Mucosa of descending colon (tissue), 3 donors: ENCODE data around the gene SCAF8. TPM values are rescaled to one million over a fixed set of nuclear protein-coding genes. Genes with fewer than 3 reads are reported as not detected.

Source experiments
- ATAC-seq: fragments of 200-7000 bp; cut with Tn5 transposase; one replicate; pipeline ENCODE4 v1.9.1; 2020; ENCODE audit warnings: mild to moderate bottlenecking, moderate library complexity
- DNase-seq, 3 donors: peaks; one replicate each; pipeline ENCODE4 v3.0.0-alpha.2; 2020
- H3K36me3 ChIP-seq: fragments of 200-600 bp; one replicate; pipeline ENCODE4 v1.8.0; 2021; ENCODE audit warnings: low read depth, mild to moderate bottlenecking
- H3K4me1 ChIP-seq: fragments of 200-600 bp; one replicate; pipeline ENCODE4 v1.8.0; 2021; ENCODE audit warnings: low read depth, mild to moderate bottlenecking
- H3K4me3 ChIP-seq: fragments of 200-600 bp; one replicate; pipeline ENCODE4 v1.8.0; 2021; ENCODE audit warnings: mild to moderate bottlenecking
- H3K9me3 ChIP-seq: fragments of 200-600 bp; one replicate; pipeline ENCODE4 v1.8.0; 2021; ENCODE audit warnings: mild to moderate bottlenecking
- intact Hi-C, 2 donors: fragments of 100-400 bp; cut with DNase I in 1 of 2; cut with micrococcal nuclease in 1 of 2; formaldehyde crosslinking; loops; one replicate each; pipeline versions ENCODE4 v1.11.0 to v1.11.1; 2022; cut with DNase I, micrococcal nuclease
- total RNA-seq, 3 donors: library from RNA; stranded (reverse); fragmentation: NEBNext Ultra II Directional in 2 of 3; extraction: Animal tissue kit (Norgen Biotek cat#: 25700) in 2 of 3; gene quantifications; one replicate each; pipeline versions ENCODE4 v1.2.1 to v1.2.4, GENCODE V29; 2021 to 2023
- TF ChIP-seq, protein P1 (sequence below): fragments of 200-600 bp; IDR thresholded peaks from one replicate; pipeline ENCODE4 v1.8.0; 2022; ENCODE audit warnings: antibody characterized with exemption, mild to moderate bottlenecking
- donor health status: DM: no; HTN: no; CAD: no; lungs with moderate emphysema.
- donor health status: DM: no; HTN: no; CAD: no.
- donor health status: DM: no; HTN: yes; CAD: no.

SCAF8 gene
- total RNA-seq, 3 donors from 2014 or later = 36.4 to 48.6 (median 45.0) TPM

- TF ChIP-seq, protein P1, sequence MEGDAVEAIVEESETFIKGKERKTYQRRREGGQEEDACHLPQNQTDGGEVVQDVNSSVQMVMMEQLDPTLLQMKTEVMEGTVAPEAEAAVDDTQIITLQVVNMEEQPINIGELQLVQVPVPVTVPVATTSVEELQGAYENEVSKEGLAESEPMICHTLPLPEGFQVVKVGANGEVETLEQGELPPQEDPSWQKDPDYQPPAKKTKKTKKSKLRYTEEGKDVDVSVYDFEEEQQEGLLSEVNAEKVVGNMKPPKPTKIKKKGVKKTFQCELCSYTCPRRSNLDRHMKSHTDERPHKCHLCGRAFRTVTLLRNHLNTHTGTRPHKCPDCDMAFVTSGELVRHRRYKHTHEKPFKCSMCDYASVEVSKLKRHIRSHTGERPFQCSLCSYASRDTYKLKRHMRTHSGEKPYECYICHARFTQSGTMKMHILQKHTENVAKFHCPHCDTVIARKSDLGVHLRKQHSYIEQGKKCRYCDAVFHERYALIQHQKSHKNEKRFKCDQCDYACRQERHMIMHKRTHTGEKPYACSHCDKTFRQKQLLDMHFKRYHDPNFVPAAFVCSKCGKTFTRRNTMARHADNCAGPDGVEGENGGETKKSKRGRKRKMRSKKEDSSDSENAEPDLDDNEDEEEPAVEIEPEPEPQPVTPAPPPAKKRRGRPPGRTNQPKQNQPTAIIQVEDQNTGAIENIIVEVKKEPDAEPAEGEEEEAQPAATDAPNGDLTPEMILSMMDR = no peak
- ATAC-seq (no peak), DNase-seq (no peak)
- no peaks in the 10 kb centered on the region for H3K9me3 ChIP-seq
- H3K4me3 ChIP-seq = no peak overlapping the region
- no peaks in the 10 kb centered on the region for H3K4me1 ChIP-seq
- no peaks in the 10 kb centered on the region for H3K36me3 ChIP-seq
- intact Hi-C loops = no loop called here
Measured at GRCh38 chr6:154835307-154835706, 102.1 kb downstream of the SCAF8 start.

DNA sequence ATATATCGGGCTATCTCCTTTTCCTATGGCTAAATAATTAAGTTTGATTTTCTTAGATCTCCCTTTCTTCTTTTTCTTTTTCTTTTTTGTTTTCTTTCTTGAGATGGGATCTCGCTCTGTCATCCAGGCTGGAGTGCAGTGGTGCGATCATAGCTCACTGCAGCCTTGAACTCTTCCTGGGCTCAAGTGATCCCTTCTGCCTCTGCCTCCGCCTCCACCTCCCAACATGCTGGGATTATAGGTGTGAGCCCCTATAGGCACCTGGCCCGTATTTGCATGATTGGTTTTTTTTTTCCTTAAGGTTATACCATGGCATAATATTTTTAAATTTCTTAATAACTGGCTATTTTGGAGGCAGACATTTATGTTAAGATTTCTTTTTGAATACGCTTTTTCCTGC lies 106.3 kb downstream of the SCAF8 start:
- ATAC-seq (no peak), DNase-seq (no peak)
- no peaks in the 10 kb centered on the region for H3K4me1 ChIP-seq
- intact Hi-C loops = no loop called here
- TF ChIP-seq, protein P1 = no peak
- no peak overlapping the region for H3K4me3 ChIP-seq
- no peaks in the 10 kb centered on the region for H3K9me3 ChIP-seq
- H3K36me3 ChIP-seq = no peaks in the 10 kb centered on the region

DNA sequence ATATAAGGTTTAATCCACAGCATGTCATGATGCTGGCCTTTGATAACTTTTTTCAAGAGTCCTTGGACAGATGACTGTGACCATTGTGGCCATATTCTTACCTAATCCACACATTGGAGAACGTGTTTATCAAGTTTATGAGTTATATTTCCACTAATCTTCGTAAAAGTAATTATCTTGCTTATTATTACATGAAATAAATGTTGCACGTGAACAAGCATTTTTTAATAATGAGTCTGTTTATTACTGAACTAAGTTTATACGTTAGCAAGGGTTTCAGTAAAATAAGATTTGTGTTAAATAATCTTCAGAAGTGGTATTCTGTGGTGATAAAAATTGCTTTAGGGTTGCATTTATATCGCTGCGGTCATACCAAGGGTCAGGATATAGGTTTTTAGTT lies 107.1 kb downstream of the SCAF8 start:
- Histone ChIP-seq H3K36me3 (no peaks in the 10 kb centered on the region), H3K4me3 (no peak overlapping the region), H3K9me3 (no peaks in the 10 kb centered on the region), H3K4me1 (no peaks in the 10 kb centered on the region)
- ATAC-seq = no peak
- TF ChIP-seq, protein P1 = no peak
- DNase-seq = no peak
- intact Hi-C loops = no loop called here

DNA sequence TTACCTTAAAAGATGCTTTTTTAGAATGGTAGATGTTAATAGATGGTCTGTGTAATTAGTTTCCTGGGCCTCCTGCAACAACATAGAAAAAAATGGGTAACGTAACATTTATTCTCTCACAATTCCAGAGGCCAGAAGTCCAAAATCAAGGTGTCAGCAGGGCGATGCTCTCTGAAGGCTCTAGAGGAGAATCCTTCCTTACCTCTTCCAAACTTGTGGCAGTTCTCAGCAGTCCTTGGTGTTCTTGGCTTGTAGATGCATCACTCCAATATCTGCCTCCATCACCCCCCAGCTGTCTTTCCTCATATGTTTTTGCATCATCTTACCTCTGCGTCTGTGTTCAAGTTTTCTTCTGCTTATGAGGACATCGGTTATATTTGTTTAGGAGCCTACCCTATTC lies 107.9 kb downstream of the SCAF8 start:
- Histone ChIP-seq H3K4me3 (no peak overlapping the region), H3K9me3 (no peaks in the 10 kb centered on the region), H3K36me3 (no peaks in the 10 kb centered on the region), H3K4me1 (no peaks in the 10 kb centered on the region)
- TF ChIP-seq, protein P1 = no peak
- no peak for ATAC-seq
- DNase-seq = no peak
- intact Hi-C loops = no loop called here

DNA sequence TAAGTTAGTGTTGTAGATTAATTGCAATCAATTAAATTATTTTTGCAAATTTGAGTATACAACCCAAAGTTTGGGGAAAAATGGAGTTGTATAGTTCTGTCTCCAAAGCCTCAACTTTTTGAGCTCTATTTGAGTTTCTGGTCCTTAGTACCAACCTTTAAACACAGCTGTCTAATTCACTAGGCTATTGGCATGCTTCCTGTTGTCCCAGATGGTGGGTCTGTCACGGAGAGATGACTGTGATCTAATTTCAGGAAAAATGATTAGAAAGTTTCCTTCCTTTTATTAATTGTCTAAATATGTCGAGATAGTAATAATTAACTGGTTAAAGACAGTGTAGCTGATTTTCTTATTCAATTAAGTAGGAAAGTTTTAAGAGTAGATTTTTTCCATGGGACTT lies 109.6 kb downstream of the SCAF8 start:
- intact Hi-C loops = no loop called here
- ATAC-seq (no peak), DNase-seq (no peak)
- H3K4me3 ChIP-seq = no peak overlapping the region
- TF ChIP-seq, protein P1 = no peak
- no peaks in the 10 kb centered on the region for H3K9me3 ChIP-seq
- H3K4me1 ChIP-seq = no peaks in the 10 kb centered on the region
- H3K36me3 ChIP-seq = no peaks in the 10 kb centered on the region

GRCh38 chr6:154847318-154847717 lies 114.1 kb downstream of the SCAF8 start:
- DNase-seq (no peak), ATAC-seq (no peak)
- TF ChIP-seq, protein P1 = no peak
- Histone ChIP-seq H3K4me1 (no peaks in the 10 kb centered on the region), H3K9me3 (no peaks in the 10 kb centered on the region), H3K36me3 (no peaks in the 10 kb centered on the region), H3K4me3 (no peak overlapping the region)
- intact Hi-C loops = no loop called here
